GM19193 (cell line): ENCODE data around the gene RRAD.
A peak's percentile ranks its signal among the peaks of the same experiment; 100 is the strongest.

ENCODE experiments used
- POLR2A ChIP-seq: IDR thresholded peaks from 4 replicates; pipeline ENCODE4 v1.6.1; 2011; ENCODE audit not compliant: insufficient read depth, insufficient read length; ENCODE audit errors: extremely low read depth

RRAD gene

DNA sequence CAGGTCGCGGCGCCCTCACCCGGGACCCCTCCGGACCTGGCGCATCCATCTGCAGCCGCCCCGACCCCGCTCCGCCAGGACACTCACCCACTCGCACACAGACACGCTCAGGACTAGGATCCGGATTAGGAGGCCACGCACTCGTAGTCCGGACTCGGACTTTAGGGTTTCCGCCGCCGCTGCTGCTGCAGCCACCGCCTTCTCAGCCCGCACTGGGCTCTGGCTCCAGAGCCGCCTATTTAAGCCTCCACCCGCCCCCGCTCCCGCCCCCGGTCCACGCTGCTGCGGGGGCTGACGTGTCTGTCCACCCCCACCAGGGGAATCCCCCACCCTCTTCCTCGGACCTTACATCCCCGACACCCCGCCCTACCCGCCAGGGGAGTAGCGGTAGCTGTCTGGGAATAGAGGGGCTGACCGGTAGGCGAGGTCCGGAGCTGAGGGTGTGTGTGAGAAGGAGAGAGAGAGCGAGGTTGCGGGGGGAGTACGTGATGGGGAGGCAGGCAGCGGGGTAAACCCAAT is at the start of gene RRAD:
RRAD (minus strand) TSS at position 214 of the 519 bp plus-strand sequence. CDS start 356 bp downstream, outside the sequence.
- peak; percentile 53 for TF ChIP-seq POLR2A

DNA sequence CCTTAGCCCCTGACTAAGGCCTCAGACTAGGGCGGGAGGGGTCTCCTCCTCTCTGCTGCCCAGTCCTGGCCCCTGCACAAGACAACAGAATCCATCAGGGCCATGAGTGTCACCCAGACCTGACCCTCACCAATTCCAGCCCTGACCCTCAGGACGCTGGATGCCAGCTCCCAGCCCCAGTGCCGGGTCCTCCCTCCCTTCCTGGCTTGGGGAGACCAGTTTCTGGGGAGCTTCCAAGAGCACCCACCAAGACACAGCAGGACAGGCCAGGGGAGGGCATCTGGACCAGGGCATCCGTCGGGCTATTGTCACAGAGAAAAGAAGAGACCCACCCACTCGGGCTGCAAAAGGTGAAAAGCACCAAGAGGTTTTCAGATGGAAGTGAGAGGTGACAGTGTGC is 48.4 kb upstream of the RRAD start:
- TF ChIP-seq POLR2A: no peak

GRCh38 chr16:66972983-66973382 is 47.6 kb upstream of the RRAD start:
- no peak for TF ChIP-seq POLR2A

DNA sequence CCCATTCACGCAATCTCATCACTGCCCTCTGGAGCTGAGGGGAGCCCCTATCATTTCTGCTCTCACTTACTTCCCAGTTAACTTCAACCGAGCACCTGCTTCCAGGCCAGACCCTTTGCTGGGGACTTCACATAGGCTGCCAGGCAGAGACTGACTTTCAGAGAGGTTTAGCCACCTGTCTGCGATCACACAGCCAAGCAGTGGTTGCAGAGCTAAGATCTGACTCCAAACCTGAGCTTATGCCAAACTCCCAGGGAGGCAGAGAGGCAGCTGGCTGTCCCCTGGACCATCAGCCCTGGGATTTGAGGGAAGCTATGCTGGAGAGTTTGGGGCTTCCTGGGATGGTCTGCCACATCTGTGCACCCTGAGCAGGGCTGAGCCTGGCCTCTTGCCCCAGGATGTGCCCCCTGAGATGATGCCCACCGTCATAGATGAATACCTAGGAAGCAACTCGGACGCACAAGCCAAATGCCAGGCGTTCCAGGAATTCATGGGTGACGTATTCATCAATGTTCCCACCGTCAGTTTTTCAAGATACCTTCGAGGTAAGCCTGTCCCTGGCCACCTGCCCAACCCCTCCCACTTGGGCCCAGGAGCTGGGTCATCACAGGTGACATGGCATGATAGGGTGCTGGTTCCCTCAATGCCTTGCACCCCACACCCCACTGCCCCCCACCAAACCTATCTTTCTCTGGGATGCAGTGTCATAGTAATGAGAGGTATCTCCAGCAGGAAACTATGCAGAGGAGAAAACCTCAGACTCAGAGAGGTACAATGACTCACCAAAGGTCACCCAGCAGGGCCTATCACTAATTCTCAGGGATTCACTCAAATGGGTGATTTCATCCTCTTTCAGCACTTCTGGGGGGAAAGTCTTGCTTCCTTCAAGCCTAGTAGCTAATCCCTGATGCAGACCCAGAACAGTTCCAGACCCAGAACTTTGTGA is 45.7 kb upstream of the RRAD start:
- TF ChIP-seq POLR2A: no peak

DNA sequence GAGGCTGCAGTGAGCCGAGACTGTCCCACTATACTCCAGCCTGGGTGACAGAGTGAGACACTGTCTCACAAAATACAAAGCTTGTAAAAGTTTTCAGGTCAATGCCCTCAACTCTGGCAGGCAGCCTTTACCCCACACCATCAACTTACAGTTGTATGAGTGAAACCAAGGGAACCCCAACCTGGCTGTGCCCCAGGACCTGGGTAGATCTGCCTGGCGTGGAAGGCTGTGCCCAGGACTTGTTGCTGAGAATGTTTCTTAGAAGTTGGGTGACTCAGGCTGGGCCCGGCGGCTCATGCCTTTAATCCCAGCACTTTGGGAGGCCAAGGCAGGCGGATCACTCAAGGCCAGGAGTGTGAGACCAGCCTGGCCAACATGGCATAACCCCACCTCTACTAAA is 43.5 kb upstream of the RRAD start:
- TF ChIP-seq POLR2A: no peak

GRCh38 chr16:66964049-66964448 is 38.7 kb upstream of the RRAD start:
- TF ChIP-seq POLR2A: no peak

- no peak for TF ChIP-seq POLR2A
Measured at GRCh38 chr16:66961914-66962313, 36.6 kb upstream of the RRAD start.

GRCh38 chr16:66961065-66961744 is 35.9 kb upstream of the RRAD start, which contains the start of gene CES3:
Gene CES3 (plus strand): TSS chr16:66961266. CDS start chr16:66961308, 42 bp downstream.
- no peak for TF ChIP-seq POLR2A

GRCh38 chr16:66960270-66960669 is 34.9 kb upstream of the RRAD start:
- TF ChIP-seq POLR2A: no peak

GRCh38 chr16:66959704-66960161 is 34.4 kb upstream of the RRAD start:
- no peak for TF ChIP-seq POLR2A

DNA sequence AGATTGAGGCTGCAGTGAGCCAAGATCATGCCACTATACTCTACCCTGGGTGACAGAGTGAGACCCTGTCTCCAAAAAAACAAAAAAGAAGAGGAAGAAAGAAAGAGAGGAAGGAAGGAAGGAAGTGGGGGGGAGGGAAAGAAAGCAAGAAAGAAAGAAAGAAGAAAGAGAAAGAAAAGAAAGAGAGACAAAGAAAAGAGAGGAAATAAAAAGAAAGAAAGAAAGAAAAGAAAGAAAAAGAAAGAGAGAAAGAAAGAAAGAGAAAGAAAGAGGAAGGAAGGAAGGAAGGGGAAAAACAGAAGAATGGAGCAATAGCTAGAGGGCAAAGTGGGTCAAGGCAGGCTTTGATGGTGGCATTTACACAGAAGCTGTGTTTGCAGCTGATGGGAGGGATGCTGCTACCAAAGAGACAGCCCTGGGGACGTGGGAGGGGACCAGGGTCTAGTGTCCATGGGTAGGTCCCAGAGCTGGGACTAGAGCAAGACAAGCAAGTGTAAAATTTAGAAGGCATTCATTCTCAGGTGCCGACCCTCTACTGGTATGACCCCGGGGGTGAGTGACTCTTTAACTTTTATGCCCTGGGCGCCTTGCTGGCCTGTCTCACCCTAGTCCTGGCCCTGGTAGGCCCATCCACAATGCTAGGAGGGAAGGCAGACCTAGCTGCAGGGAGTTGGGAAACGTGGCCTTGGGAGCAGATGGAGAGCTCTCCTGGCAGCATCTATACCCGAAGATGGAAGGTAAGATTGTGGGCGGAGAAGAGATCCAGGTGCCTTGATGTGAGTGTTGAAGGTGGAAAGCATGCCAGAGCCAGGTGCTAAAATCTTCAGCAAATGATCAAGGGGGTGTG is 33.7 kb upstream of the RRAD start:
- no peak for TF ChIP-seq POLR2A

GRCh38 chr16:66954097-66954659 is 28.8 kb upstream of the RRAD start:
- no peak for TF ChIP-seq POLR2A

- no peak for TF ChIP-seq POLR2A
Measured at GRCh38 chr16:66953462-66954096, 28.2 kb upstream of the RRAD start.
